ENCODE measurements around the gene RGS7. TPM values are rescaled to one million over a fixed set of nuclear protein-coding genes. Genes with fewer than 3 reads are reported as not detected.

RGS7 gene
- total RNA-seq, 1 donor from 2014 or later: 16.0 TPM

DNA sequence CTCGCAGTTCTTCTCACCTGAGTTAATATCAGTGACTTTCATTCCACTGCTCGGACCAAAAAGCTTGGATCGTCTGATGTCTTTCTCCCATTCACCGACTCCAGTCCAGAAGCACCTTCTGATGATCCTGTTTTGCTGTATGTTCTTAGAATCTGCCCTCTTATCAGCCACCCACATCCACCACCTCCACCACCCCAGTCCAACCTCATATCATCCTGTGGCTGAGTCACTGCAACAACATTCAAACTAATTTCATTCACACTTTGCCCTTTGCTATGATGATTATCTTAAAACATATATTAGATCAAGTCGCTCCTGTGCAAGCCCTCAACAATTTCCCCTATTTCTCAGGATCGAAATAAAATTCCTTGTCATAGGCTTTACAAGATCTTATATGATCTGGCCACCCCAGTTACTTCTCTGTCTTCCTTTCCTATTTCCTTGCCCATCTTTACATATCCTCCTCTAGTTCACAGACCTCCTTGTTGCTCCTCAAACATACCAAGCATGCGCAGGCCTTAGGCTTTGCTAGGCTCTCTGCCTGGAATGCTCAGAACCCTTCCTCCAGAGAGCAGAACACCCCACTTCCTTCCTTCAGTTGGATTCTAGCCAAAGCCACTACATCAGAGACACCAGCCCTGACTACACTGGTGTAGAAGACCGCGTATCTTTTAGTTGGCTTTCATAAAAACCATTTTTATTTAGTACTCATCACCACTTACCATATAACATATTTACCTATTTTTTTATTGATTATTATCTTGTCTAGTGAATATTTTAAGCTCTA lies 409.4 kb downstream of the RGS7 start:
- Mint-ChIP-seq H3K9me3 (ENCODE audit: unreplicated experiment) (peaks cover 2% of the 10 kb centered on the region), H3K4me3 (ENCODE audit: unreplicated experiment) (no peak overlapping the region), H3K27ac (ENCODE audit: unreplicated experiment) (no peak overlapping the region), H3K36me3 (ENCODE audit: unreplicated experiment) (no peaks in the 10 kb centered on the region), H3K27me3 (ENCODE audit: unreplicated experiment) (no peaks in the 10 kb centered on the region), H3K4me1 (ENCODE audit: low read depth, unreplicated experiment) (no peaks in the 10 kb centered on the region)
- DNase-seq: no peak
- TF ChIP-seq, protein P1, sequence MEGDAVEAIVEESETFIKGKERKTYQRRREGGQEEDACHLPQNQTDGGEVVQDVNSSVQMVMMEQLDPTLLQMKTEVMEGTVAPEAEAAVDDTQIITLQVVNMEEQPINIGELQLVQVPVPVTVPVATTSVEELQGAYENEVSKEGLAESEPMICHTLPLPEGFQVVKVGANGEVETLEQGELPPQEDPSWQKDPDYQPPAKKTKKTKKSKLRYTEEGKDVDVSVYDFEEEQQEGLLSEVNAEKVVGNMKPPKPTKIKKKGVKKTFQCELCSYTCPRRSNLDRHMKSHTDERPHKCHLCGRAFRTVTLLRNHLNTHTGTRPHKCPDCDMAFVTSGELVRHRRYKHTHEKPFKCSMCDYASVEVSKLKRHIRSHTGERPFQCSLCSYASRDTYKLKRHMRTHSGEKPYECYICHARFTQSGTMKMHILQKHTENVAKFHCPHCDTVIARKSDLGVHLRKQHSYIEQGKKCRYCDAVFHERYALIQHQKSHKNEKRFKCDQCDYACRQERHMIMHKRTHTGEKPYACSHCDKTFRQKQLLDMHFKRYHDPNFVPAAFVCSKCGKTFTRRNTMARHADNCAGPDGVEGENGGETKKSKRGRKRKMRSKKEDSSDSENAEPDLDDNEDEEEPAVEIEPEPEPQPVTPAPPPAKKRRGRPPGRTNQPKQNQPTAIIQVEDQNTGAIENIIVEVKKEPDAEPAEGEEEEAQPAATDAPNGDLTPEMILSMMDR (IDR thresholded peaks at IDR 0.05; ENCODE audit: partially characterized antibody, unreplicated experiment): no peak

DNA sequence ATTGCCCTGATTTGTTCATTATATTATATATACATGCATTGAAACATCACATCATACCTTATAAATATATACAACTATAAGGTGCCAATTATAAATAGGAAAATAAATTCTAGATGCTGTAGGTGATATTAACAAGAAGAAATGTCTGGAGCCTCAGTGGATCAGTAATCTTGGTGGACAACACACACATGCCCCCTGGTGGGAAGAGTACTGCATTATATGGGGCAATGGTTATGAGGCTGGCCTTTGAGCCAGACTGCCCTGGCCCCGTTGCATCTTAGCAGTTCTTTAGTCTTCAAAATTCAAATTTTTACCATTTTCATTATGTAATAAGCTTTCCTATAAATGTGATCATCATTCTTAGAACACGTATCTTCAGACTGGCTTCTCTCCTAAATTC lies 410.1 kb downstream of the RGS7 start:
- Mint-ChIP-seq H3K27ac (ENCODE audit: unreplicated experiment) (no peak overlapping the region), H3K4me3 (ENCODE audit: unreplicated experiment) (no peak overlapping the region), H3K9me3 (ENCODE audit: unreplicated experiment) (peaks cover 2% of the 10 kb centered on the region), H3K27me3 (ENCODE audit: unreplicated experiment) (no peaks in the 10 kb centered on the region), H3K4me1 (ENCODE audit: low read depth, unreplicated experiment) (no peaks in the 10 kb centered on the region), H3K36me3 (ENCODE audit: unreplicated experiment) (no peaks in the 10 kb centered on the region)
- TF ChIP-seq, protein P1 (IDR thresholded peaks at IDR 0.05; ENCODE audit: partially characterized antibody, unreplicated experiment): peak; percentile 63
- DNase-seq: peak; percentile 20

DNA sequence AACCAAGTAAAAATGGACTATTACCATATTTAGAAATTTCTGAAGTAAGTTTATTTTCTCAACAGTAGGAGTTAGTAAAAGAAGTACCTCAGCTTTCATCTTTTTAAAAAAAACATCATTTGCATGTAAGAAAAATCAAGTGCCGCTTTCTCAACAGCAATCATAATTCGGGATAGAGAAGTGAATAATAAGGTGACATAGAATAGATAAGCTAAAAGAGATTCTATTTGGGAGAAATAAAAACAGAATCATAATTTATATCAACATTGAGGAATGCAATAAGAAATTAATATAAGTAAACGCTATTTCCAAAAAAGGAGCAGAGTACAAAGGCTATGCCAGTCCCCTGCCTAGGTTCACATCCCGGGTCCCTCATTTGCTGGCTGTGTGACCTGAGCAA lies 414.1 kb downstream of the RGS7 start:
- TF ChIP-seq, protein P1 (IDR thresholded peaks at IDR 0.05; ENCODE audit: partially characterized antibody, unreplicated experiment): no peak
- no peak overlapping the region for H3K4me3 Mint-ChIP-seq (ENCODE audit: unreplicated experiment)
- peaks cover 4% of the 10 kb centered on the region for H3K36me3 Mint-ChIP-seq (ENCODE audit: unreplicated experiment)
- no peak for DNase-seq
- peaks cover 2% of the 10 kb centered on the region for H3K4me1 Mint-ChIP-seq (ENCODE audit: low read depth, unreplicated experiment)
- H3K27ac Mint-ChIP-seq (ENCODE audit: unreplicated experiment): no peak overlapping the region
- H3K9me3 Mint-ChIP-seq (ENCODE audit: unreplicated experiment): peaks cover 2% of the 10 kb centered on the region
- H3K27me3 Mint-ChIP-seq (ENCODE audit: unreplicated experiment): no peaks in the 10 kb centered on the region

DNA sequence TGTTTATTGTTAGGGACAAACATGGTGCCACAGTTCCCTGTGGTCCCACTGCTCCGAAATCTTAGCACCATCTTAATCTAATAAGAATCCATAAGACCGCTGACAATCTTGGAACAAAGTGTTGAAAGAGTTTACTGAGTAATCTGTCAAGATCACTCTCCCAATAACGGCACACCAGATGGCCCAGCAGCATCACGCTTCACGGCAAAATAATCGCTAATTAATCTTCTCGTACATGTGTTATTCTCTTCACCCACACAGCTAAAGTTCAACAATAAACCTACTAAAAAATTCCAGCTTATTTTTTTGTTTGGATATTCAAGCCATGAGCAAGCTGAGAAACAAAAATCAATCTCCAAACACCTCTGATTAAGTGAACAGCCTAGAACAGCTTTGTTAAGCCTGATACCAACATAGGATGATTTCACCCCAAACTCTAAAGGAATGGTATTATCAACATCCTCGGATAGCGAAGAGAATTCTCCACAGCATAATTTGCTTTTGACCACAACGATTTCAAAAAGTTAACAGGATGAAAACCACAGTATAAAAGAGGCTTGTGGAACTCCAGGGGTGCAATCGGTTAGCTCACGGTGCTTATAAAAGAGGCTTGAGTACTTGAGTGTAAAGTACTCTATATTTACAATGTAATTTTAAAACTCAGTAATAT lies 415.2 kb downstream of the RGS7 start:
- no peaks in the 10 kb centered on the region for H3K27me3 Mint-ChIP-seq (ENCODE audit: unreplicated experiment)
- DNase-seq: no peak
- peaks cover 2% of the 10 kb centered on the region for H3K4me1 Mint-ChIP-seq (ENCODE audit: low read depth, unreplicated experiment)
- peaks cover 10% of the 10 kb centered on the region for H3K36me3 Mint-ChIP-seq (ENCODE audit: unreplicated experiment)
- no peak overlapping the region for H3K4me3 Mint-ChIP-seq (ENCODE audit: unreplicated experiment)
- H3K9me3 Mint-ChIP-seq (ENCODE audit: unreplicated experiment): peaks cover 2% of the 10 kb centered on the region
- H3K27ac Mint-ChIP-seq (ENCODE audit: unreplicated experiment): no peak overlapping the region
- TF ChIP-seq, protein P1 (IDR thresholded peaks at IDR 0.05; ENCODE audit: partially characterized antibody, unreplicated experiment): no peak
